CD4-positive, alpha-beta T cell treated with Interleukin-12 subunit alpha and Interleukin-12 subunit beta, for 1 hour (primary cell): ENCODE results near the gene TYW5.

Source experiments
- DNase-seq: peaks from one replicate; pipeline ENCODE4 v3.0.0-alpha.2; 2020

TYW5 gene

DNA sequence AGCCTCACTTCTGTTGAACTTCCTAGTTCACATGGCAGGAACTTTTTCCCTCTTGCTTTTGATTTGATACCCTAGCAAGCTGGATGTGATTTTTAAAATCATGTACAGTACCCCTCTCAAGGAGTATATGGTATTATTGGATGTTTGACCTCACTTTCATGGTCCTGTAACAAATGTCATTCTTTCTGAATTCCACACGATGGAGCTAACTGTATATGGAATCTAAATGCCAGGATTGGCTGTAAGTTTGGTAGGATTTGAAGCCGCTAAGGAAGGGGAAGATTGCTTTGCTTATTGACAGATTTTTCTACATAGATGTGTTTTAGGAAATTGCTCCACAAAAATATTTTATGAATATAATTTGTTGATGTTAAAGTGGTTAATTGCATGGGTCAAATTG lies 18.4 kb upstream of the TYW5 start:
- DNase-seq = no peak

DNA sequence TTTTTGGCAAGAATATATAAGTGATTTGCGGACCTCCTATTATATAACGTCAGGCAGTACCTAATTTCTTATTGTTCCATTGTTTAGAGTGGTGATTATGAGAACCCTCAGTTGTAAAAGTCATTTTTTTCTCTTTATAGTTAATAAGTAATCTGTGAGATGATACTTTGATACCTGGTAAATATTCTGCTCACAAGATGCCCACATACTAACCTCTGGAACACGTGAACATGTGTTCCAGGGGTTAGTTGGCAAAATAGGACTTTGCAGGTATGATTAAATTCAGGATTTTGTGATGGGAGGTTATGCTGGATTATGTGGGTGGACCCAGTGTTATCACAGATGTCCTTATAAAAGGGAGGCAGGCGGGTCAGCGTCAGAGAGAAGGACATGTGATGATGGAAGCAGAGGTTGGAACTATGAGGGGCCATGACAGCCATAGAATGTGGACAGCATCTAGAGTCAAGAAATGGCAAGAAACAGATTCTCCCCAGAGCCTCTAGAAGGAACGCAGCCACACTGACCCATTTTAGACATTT lies 16.9 kb upstream of the TYW5 start:
- DNase-seq = no peak

DNA sequence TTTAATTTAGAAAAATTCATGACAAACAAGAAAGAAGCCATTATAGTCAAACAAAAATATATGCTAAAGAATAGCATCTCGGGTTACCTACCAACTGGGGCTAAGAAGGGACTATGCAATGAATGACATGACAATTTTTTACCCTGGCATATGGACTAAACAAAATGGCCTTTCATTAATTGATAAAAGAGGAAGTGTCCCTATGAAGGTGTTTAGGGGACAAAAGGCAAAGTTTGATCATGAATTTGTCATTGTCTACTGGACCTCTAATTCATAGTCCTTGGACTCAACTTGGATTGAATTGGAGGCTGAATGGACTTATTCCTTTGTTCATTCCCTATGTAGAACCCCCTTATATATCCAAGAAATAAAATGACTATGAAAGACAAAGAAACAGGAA lies 12.8 kb upstream of the TYW5 start:
- no peak for DNase-seq

DNA sequence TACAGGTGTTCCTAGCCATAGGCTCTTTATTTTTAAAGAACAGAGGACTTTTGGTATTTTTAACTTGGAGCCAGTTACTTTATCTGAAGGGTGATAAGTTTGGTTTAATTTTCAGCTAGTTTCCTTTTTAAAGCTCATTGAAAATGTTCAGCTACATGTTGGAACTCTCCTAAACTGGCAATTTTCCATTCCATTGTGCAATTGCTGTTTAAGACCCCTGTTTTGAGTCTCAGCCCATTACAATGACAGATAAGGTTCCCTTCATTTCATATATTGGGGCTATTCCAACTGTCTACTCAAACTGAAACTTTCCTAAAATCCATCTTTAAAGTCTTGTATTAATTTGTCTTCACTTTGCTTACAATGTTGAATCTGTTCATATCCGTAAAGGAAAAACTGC lies 11.7 kb upstream of the TYW5 start:
- no peak for DNase-seq

DNA sequence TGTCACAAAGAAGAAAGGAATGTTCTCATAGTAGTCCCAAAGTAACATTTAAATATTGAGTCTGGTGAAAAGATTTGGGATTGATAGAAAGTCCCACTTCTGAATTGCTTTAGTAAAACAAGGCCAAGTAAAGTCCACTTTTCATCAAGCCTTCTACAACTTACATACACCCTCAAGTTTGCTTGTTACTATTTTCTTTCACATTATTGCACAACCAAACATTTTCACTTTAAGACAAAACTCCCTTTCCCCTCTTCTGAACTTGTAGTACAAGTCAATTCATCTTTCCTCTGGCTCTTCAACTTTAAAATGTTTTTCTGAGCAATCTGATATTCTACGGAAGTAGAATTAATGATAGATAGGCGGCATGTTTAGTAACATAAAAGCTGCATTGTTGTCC lies 11.1 kb upstream of the TYW5 start:
- no peak for DNase-seq

DNA sequence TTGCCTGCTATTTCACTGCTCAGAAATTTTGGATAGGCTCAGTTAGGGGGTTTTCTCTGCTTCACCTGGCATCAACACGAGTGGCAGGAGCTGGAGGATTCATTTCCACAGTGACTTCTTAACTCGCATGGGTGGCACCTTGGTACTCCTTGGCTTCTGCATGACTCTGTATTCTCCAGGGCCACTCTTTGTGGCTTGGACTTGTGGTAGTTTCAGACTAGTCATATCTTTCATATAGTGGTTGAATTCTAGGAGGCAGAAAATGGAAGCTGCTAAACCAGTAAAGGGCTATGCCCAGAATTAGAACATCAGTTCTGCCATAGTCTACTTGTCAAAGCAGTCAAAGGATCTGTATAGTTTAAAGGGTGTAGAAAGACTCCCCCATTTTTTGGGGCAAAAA lies 6.9 kb upstream of the TYW5 start:
- DNase-seq = no peak

DNA sequence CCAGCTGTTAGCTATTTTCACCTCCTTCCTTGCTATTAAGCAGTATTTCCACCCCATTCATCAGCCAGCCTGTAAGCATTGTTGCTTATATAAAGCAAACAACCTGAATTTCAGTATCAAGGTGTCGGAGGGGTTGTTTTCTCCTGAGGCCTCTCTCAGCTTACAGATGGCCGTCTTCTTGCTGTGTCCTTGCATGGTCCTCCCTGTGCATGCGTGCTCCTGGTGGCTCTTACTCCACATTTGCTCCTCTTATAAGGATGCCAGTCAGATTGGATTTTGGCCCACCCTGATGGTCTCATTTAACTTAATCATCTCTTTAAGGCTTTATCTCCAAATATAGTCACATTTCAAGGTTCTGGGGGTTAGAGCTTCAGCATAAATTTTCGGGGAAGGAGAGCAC lies 2.7 kb upstream of the TYW5 start:
- no peak for DNase-seq

DNA sequence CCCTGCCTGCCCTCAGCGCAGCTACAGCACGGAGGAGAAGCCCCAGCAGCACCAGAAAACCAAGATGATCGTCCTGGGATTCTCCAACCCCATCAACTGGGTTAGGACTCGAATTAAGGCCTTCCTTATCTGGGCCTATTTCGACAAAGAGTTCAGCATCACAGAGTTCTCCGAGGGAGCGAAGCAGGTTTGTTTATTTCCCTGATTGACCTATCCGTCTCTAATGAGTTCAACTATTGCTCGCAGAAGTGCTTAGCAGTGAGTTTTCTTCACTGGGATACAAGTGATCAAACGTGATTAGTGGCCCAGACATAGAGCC lies 730 bp upstream of the TYW5 start:
- DNase-seq = no peak

DNA sequence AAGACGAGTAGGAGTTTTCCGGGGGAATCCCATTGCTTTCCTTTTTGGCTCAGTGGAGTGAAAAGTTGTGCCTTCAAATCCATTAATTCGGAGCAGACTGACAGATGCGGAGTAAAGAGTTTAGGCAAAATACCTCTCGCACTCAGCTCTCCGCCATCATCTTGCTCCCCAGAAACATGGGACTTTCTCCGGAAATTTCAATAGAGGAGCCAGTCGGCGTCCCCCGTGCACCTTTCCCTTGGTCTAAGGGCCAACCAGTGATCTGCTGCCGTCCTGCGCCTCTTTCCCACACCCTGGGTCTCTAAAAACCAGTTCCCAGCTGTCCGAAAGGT lies 318 bp downstream of the TYW5 start:
- DNase-seq = no peak

DNA sequence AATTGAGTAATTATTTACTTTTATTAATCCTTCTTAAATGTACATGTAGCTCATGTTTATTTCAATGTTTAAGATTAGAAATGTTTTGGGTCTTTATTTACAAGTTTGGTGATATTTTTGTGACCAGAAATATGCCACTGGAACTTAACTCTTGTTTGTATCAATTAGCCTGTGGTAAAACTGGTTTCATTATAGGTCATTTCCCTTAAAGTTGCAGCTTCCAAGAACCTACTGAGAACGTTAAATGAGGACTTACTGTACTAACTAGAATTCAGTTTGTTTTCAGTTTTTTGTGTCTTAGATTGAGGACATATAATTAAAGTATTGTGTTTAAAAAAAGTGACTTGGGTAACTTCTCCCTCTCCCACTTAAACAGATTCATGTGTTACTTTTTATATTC lies 4.3 kb downstream of the TYW5 start:
- no peak for DNase-seq

DNA sequence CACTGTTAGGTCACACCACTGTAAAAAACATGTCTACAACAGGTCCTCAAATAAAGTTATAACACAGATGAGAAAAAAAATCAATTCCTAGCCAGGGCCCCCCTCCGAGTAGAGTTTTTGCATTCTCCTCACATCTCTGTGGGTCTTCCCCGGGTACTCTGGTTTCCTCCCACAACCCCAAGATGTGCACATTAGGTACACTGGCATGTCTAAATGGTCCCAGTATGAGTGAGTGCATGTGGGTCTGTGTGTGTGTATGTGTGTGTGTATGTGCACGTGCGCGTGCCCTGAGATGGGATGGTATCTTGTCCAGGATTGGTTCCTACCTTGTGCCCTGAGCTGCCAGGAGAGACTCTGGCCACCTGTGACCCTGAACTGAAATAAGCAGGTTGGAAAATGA lies 4.9 kb downstream of the TYW5 start:
- no peak for DNase-seq

DNA sequence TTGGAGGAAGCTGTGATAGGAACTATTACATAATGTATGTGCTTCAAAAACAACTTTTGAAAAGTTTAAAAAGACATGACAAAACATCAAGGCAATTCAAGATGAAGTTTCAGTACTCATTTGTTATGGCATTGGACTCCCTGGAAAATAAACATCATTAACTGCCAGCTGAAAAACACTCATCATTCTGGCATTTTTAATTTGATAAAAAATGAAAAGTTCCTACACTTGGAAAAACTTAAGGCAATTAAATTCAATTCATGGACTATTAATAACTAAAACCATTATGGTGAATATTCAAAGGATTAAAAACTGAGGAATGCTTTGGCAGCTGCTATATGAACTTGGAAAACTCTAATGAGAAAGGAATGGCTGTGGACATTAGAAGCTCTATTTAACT lies 8.5 kb downstream of the TYW5 start:
- no peak for DNase-seq

DNA sequence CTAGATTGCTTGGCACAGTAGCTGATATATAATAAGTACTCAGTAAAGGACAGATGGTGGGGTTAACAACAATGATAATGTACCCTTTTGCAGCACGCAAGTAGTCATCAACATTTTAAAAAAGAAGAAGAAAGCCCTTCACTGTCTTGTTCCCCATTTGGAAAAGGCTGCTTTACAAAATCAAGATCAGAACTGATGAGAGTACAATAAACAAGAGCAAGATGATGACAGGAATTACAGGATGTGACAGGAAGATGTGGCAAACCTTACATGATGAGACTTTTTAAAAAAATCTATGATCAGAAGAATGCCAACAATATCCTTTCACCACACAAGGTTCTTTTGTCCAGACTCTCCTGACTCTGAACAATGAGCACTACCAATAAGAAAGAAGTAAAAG lies 9.1 kb downstream of the TYW5 start:
- no peak for DNase-seq

DNA sequence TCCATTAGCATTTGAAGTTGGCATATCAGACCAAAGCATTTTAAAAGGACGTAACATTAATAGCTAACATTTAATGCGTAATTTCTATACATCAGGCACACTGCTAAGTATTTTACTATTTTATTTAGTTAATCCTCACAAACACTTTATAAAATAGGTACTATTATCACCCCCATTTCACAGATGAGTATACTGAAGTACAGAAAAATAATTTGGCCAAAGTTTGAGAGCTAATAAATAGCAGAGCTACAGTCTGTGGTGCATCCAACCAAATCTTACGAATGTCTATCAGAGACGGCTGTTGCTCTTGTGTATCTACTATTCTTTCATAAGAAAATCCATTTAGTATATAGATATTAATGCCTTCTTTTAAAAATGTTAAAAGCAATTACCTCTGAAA lies 11.9 kb downstream of the TYW5 start:
- DNase-seq = no peak

DNA sequence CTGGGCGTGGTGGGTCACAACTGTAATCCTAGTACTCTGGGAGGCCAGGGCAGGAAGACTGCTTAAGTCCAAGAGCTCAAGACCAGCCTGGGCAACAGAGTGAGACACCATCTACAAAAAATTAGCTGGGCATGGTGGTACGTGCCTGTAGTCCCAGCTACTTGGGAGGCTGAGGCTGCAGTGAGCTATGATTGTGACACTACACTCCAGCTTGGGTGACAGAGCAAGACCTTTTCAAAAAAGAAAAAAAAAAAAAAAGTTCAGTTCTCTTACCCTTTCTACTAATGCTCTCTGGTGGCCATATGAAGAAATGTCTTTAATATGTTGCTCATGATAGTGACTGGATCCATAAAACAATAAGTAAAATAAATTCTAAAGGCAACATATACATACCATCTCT lies 14.9 kb downstream of the TYW5 start:
- DNase-seq = no peak

DNA sequence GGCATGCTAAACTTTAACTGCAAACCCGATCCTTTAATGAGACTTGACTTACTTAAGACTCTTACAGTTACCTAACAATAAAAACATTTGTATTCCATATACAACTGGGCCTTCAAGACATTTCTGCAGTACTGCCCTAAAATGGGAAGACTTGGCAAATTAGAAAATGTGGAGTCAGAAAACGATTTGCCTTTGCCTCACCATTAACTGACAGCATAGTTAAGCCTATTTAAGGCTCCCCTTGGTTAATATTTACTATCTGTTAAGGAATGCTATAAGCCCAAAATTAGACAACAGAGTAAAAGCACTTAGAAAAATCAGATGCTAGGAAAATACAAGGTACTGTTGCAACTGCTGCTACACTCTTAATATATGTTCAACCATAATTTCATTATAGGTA lies 18.7 kb downstream of the TYW5 start:
- DNase-seq = no peak

DNA sequence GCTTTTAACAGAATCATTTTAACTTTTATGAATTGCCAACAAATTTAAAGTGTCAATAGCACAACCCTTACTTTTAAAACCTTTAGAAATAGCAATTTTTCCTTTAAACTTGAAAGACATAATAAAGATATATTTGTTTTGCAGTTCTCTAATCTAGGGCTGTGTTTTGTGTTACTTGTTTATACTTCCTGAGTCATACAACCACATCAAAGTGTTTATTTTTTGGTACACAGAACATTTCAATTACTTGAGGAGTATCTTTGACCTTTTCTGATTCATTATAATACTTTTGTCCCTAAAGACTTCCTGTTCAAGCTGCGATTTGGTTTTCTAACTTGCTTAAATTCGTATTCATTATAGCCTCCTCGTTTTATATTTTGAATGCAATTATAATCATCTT lies 21.8 kb downstream of the TYW5 start:
- no peak for DNase-seq

DNA sequence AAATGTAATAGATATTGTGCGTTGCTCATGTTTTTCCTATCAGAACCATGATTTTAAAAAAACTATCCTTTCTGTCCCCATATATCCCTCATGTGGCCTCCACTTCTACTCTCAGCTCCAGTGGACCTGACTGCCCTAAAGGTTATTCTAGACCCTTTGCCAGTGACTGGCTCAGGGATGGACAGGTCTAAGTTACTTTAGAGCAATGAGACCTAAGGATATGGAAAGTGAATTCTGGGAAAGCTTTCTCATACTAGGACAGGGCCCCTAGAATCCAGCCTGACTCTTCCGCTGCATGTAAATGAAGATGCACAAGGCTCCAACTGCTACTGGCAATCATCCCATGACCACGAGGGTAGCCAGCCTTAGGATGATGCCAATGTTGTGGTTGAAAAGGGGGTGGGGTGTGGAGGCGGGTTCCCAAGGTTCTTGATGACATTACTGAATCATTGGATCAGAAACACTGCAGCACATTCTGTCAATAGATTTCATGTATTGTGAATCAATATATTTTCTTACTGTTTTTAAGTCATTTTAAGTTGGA lies 22.9 kb downstream of the TYW5 start:
- DNase-seq = no peak

DNA sequence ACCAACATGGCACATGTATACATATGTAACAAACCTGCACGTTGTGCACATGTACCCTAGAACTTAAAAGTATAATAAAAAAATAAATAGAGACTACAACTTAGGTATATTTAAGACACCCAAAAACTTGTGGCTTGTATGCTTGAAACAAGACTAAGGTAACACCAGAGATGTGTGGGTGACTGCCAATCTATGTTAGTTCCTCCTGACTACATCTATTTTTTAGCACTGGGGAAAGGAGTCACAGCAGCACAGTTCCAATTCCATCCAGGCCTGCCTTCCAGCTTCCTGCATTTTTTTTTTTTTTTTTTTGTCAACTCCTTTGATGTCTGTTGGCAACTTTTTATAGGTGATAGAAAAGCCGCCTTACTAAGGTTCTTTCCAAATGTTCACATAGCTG lies 26.0 kb downstream of the TYW5 start:
- no peak for DNase-seq

DNA sequence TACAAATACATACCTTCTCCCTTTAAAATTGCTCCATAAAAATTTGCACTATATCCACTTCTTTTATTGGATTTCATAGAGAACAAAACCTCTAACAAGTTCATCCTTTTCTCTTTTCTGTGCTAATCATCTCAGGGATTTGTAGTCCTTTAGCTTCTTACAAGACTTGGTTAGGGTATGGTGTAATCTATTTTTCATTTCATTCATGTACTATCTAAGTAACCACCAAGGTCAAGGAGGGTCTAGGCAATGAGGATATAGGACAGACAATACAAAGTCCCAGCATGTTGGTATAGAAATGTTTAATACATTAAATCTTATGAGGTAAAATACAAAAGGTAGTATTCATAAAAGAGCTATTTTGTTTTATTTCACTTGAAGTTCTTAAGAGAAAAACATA lies 26.7 kb downstream of the TYW5 start:
- no peak for DNase-seq

DNA sequence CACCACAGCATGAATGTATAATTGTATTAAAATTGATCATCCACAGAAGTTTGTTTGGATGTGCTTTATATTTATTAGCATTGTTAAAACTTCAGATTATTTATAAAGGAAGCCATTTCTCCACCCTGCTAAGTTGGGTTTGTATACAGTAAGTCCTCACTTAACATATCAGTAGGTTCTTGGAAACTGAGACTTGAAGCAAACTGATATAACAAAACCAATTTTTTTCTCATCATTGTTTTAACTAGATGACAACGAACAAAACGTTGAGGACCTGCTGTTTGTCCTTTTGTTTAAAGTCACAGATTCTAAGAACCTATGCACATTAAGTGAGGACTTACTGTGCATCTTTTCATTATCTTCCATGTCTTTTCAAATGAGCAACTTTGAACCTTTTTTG lies 27.1 kb downstream of the TYW5 start:
- no peak for DNase-seq

DNA sequence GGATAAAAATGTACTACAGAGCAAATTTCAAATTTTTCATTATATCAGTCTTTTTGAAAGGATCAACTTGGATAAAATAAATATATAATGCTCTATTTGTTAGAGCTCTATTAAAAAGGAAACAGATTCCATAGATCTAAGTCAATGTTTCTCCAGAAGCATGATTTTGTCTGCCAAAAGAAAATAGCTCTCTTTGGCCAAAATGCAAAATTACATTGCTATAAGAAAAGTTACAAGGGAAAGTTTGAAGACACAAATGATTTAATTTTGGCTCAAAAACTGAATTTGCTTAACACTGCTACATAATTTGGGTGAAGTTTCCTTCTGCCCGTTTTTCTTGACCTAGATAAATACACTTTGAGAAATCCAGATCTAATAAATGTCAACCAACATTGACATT lies 28.5 kb downstream of the TYW5 start:
- no peak for DNase-seq

DNA sequence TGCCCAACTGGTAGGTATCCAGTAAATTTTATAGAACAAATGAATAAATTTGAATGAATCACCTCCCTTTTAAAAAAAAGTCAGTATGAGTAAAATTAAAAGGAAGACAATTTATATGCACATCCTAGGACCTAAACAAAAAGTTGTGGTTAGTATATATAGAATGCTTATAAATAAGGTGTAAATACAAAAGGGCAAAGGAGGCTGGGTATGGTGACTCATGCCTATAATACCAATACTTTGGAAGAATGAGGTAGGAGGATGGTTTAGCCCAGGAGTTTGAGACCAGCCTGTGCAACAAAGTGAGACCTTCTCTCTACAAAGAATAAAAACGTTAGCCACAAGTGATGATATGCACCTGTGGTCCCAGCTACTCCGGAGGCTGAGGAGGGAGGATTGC lies 31.4 kb downstream of the TYW5 start:
- DNase-seq = no peak

DNA sequence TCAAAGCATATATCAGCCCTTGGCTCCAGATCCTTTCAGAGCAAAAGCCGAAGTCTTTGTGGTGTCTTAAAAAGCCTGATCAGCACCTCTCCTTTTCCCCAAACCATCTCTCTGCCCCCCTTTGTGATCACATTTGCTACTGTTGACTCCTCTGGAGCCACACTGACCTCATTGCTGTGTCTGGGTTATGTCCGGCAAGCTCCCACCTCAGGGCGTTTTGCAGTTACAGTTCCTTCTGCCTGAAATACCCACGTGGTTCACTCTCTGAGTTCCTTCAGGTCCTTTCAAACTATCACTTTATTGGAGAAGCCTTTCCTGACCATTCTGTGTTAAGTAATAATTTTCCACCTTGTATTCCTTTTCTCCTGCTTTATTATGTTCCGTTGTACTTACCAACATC lies 32.4 kb downstream of the TYW5 start:
- DNase-seq = no peak

DNA sequence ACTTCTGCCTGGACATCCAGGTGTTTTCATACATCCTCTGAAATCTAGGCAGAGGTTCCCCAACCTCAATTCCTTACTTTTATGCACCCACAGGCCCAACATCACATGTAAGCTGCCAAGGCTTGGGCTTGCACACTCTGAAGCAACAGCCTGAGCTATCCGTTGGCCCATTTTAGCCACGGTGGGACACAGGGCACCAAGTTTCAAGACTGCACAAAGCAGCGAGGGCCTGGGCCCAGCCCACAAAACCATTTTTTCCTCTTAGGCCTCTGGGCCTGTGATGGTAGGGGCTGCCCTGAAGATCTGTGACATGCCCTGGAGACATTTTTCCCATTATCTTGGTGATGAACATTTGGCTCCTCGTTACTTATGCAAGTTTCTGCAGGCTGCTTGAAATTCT lies 38.3 kb downstream of the TYW5 start:
- no peak for DNase-seq

DNA sequence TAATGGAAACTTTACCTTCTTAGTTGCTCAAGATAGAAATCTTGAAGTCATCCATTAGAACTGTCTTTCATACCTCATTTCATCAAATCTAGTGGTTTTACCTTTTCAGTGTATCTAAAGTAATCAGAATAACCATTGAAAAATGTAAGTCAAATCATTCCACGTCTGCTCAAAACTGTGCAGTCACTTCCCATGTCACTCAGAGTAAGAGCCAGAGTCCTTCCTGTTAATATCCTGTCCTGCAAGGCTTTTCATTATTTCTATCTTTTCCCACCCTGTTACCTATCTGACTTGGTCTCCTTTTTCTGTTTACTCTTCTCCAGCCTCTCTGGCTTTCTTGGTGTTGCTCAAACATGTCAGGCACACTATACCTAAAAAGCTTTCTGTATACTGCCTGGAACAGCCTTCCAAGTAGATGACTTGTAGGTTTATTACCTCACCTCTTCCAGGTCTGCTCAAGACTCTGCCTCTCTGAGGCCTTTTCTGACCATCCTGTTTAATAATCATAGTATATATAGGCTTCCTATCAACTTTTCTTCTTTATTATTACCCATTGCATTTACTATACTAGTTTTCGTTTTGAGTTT lies 40.8 kb downstream of the TYW5 start:
- no peak for DNase-seq
